HEK293 (cell line): Measurements from ENCODE around the gene GPR35.

ENCODE experiments used
- CTCF ChIA-PET: fragments of 350-600 bp; formaldehyde crosslinking; extraction: SDS; loops from one replicate; lab custom pipeline; 2021; ENCODE audit warnings: antibody characterized with exemption; lab: Yijun Ruan, JAX
- POLR2A ChIA-PET: fragments of 300-600 bp; formaldehyde crosslinking; extraction: SDS; loops from one replicate; lab custom pipeline; 2020; ENCODE audit warnings: antibody characterized with exemption, inconsistent platforms; lab: Yijun Ruan, JAX
- H3K27ac ChIP-seq: fragments of 200-500 bp; sonication (Bioruptor generic); 2 replicates; pipeline ENCODE4 v1.5.1; 2014; ENCODE audit warnings: low read depth, low read length, control low read depth, inconsistent platforms; ENCODE audit errors: extremely low read depth
- H3K36me3 ChIP-seq, 2 experiments: fragments of 200-500 bp in 1 of 2; sonication (Bioruptor generic) in 1 of 2; 1 replicate in 1 of 2; 2 replicates in 1 of 2; pipeline ENCODE4 v1.5.1; 2014 to 2017; ENCODE audit warnings: inconsistent platforms in 2 of 2, low read length in 2 of 2; ENCODE audit not compliant: control insufficient read depth in 2 of 2, insufficient read depth in 1 of 2
- H3K4me1 ChIP-seq: fragments of 200-500 bp; sonication (Bioruptor generic); 2 replicates; pipeline ENCODE4 v1.5.1; 2014; ENCODE audit warnings: mild to moderate bottlenecking, low read length, inconsistent platforms; ENCODE audit not compliant: control insufficient read depth, insufficient read depth
- H3K4me3 ChIP-seq: 2 replicates; pipeline ENCODE4 v1.5.1; 2011; ENCODE audit warnings: low read depth, mild to moderate bottlenecking, control low read depth, low read length, moderate library complexity
- H3K9me3 ChIP-seq: fragments of 200-500 bp; sonication (Bioruptor generic); 2 replicates; pipeline ENCODE4 v1.5.1; 2014; ENCODE audit warnings: low read depth, low read length, inconsistent platforms; ENCODE audit not compliant: control insufficient read depth, insufficient read depth
- AEBP2 ChIP-seq: fragments of 450-650 bp; formaldehyde crosslinking; IDR thresholded peaks from 2 replicates; pipeline ENCODE4 v1.5.1; 2016; ENCODE audit warnings: missing biosample characterization, missing genetic modification characterization, borderline replicate concordance
- BCL11B ChIP-seq: fragments of 450-650 bp; formaldehyde crosslinking; IDR thresholded peaks from 2 replicates; pipeline ENCODE4 v1.5.1; 2016; ENCODE audit warnings: low read depth, missing biosample characterization, missing genetic modification characterization
- HOXD13 ChIP-seq: sonication (generic); formaldehyde crosslinking; IDR thresholded peaks from 2 replicates; pipeline ENCODE4 v1.8.0; 2022; ENCODE audit warnings: missing genetic modification reagents, borderline replicate concordance
- KLF9 ChIP-seq: fragments of 450-650 bp; formaldehyde crosslinking; IDR thresholded peaks from 2 replicates; pipeline ENCODE4 v1.5.1; 2016; ENCODE audit warnings: missing biosample characterization, missing genetic modification characterization, low read depth
- SP3 ChIP-seq: fragments of 450-650 bp; formaldehyde crosslinking; IDR thresholded peaks from 2 replicates; pipeline ENCODE4 v1.5.1; 2016; ENCODE audit warnings: missing biosample characterization, missing genetic modification characterization
- WT1 ChIP-seq: fragments of 450-650 bp; formaldehyde crosslinking; IDR thresholded peaks from 2 replicates; pipeline ENCODE4 v1.5.1; 2016; ENCODE audit warnings: missing biosample characterization, missing genetic modification characterization
- ZBTB48 ChIP-seq: fragments of 450-650 bp; formaldehyde crosslinking; IDR thresholded peaks from 2 replicates; pipeline ENCODE4 v1.5.1; 2016; ENCODE audit warnings: missing biosample characterization, missing genetic modification characterization
- ZBTB7A ChIP-seq: fragments of 450-650 bp; formaldehyde crosslinking; IDR thresholded peaks from 2 replicates; pipeline ENCODE4 v1.5.1; 2016; ENCODE audit warnings: low read depth, missing biosample characterization, missing genetic modification characterization
- ZIC2 ChIP-seq: fragments of 450-650 bp; formaldehyde crosslinking; IDR thresholded peaks from 2 replicates; pipeline ENCODE4 v1.5.1; 2016; ENCODE audit warnings: missing biosample characterization, missing genetic modification characterization
- ZNF146 ChIP-seq: fragments of 450-650 bp; formaldehyde crosslinking; IDR thresholded peaks from 2 replicates; pipeline ENCODE4 v1.5.1; 2016; ENCODE audit warnings: missing biosample characterization, missing genetic modification characterization
- ZNF221 ChIP-seq: fragments of 450-650 bp; formaldehyde crosslinking; IDR thresholded peaks from 2 replicates; pipeline ENCODE4 v1.5.1; 2017; ENCODE audit warnings: missing biosample characterization, missing genetic modification characterization, borderline replicate concordance
- ZNF280D ChIP-seq: fragments of 450-650 bp; formaldehyde crosslinking; IDR thresholded peaks from 2 replicates; pipeline ENCODE4 v1.5.1; 2016; ENCODE audit warnings: missing biosample characterization, missing genetic modification characterization
- ZNF311 ChIP-seq: fragments of 450-650 bp; formaldehyde crosslinking; IDR thresholded peaks from 2 replicates; pipeline ENCODE4 v1.5.1; 2017; ENCODE audit warnings: missing biosample characterization, missing genetic modification characterization, borderline replicate concordance
- ZNF48 ChIP-seq: fragments of 450-650 bp; formaldehyde crosslinking; IDR thresholded peaks from 2 replicates; pipeline ENCODE4 v1.5.1; 2016; ENCODE audit warnings: missing biosample characterization, missing genetic modification characterization
- ZNF510 ChIP-seq: fragments of 450-650 bp; formaldehyde crosslinking; IDR thresholded peaks from 2 replicates; pipeline ENCODE4 v1.5.1; 2018; ENCODE audit warnings: mild to moderate bottlenecking, missing genetic modification characterization, missing biosample characterization; ENCODE audit not compliant: insufficient replicate concordance
- ZNF518A ChIP-seq: fragments of 450-650 bp; formaldehyde crosslinking; conservative IDR thresholded peaks from 2 replicates; pipeline ENCODE4 v1.5.1; 2016; ENCODE audit warnings: low read depth, missing biosample characterization, missing genetic modification characterization
- ZNF521 ChIP-seq: fragments of 450-650 bp; formaldehyde crosslinking; IDR thresholded peaks from 2 replicates; pipeline ENCODE4 v1.5.1; 2017; ENCODE audit warnings: missing biosample characterization, mild to moderate bottlenecking, missing genetic modification characterization
- ZNF560 ChIP-seq: fragments of 450-650 bp; formaldehyde crosslinking; IDR thresholded peaks from 2 replicates; pipeline ENCODE4 v1.5.1; 2017; ENCODE audit warnings: missing biosample characterization, missing genetic modification characterization, borderline replicate concordance
- ZNF664 ChIP-seq: fragments of 450-650 bp; formaldehyde crosslinking; IDR thresholded peaks from 2 replicates; pipeline ENCODE4 v1.5.1; 2016; ENCODE audit warnings: missing biosample characterization, missing genetic modification characterization
- ZNF785 ChIP-seq: fragments of 450-650 bp; formaldehyde crosslinking; IDR thresholded peaks from 2 replicates; pipeline ENCODE4 v1.5.1; 2016; ENCODE audit warnings: missing biosample characterization, missing genetic modification characterization
- ZNF843 ChIP-seq: fragments of 450-650 bp; formaldehyde crosslinking; IDR thresholded peaks from 2 replicates; pipeline ENCODE4 v1.5.1; 2016; ENCODE audit warnings: missing biosample characterization, missing genetic modification characterization
- TF ChIP-seq, protein P1 (sequence below): fragments of 450-650 bp; IDR thresholded peaks from 2 replicates; pipeline ENCODE4 v1.5.1; 2018; ENCODE audit warnings: missing biosample characterization, missing genetic modification characterization
- TF ChIP-seq, protein P2 (sequence below): fragments of 450-650 bp; formaldehyde crosslinking; optimal IDR thresholded peaks from 2 replicates; pipeline ENCODE3; 2016; ENCODE audit warnings: missing biosample characterization, mild to moderate bottlenecking, missing genetic modification characterization

The GPR35 gene

GRCh38 chr2:240649331-240649730, 24.1 kb downstream of the GPR35 start (continued):
- no peak for TF ChIP-seq ZNF560 (tag by site-specific recombination)
- TF ChIP-seq ZNF785 (tag by site-specific recombination) = no peak
- TF ChIP-seq ZNF518A (tag by site-specific recombination) = no peak
- no peak for TF ChIP-seq SP3 (tag by site-specific recombination)

DNA sequence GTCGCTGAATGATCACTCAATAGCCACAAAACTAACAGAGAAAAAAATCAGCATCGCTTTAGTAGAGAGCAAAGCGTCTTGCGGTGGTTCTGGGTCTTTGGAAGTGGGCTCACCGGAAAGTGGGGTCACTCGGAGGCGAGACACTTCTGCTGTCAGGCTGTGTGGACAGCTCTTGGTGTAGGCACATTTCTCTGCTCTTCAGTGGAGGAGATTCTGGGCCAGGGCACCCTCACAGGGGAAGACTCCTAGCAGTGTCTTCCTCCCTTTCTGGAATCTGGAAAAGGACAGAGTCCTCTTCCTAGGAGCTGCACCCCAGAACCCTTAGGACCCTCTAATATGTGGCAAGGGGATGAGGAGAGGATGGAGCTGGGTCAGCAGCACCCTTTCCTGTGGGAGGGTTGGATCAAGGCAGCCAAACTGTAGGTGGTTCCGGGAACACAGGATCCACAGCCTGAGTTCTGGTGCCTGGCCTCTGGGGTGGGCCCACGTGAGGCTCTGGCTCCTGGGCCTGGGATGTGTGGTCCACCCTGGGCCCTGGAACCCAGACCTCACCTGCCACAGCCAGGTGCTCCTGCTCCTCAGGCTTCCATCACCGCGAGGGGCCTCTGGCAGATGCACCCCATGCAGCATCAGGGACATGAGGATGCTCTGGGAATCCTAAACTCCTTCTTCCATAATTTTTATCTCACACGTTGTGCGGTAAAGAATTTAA, 25.1 kb downstream of the GPR35 start:
- H3K27ac ChIP-seq = no peak overlapping the region

GRCh38 chr2:240651185-240651584, 25.9 kb downstream of the GPR35 start:
- ChIA-PET CTCF (interaction anchor here (1.4 kb wide), 1 partner anchor 10 kb away, joined by 5 read pairs; no protein-coding TSS in a partner anchor), POLR2A (no interaction called here)
- H3K36me3 ChIP-seq = no peaks in the 10 kb centered on the region
- no peak overlapping the region for H3K27ac ChIP-seq
- H3K4me3 ChIP-seq = no peak overlapping the region
- H3K4me1 ChIP-seq = no peaks in the 10 kb centered on the region
- no peaks in the 10 kb centered on the region; the same call in 1 of the 2 replicates for H3K9me3 ChIP-seq
- TF ChIP-seq ZNF146 (tag by site-specific recombination) = no peak
- no peak for TF ChIP-seq ZNF221 (tag by site-specific recombination)
- no peak for TF ChIP-seq ZIC2 (tag by site-specific recombination)
- TF ChIP-seq ZBTB48 = no peak
- no peak for TF ChIP-seq AEBP2 (tag by site-specific recombination)
- no peak for TF ChIP-seq ZNF280D (tag by site-specific recombination)
- TF ChIP-seq ZNF521 = no peak
- TF ChIP-seq ZBTB7A (tag by site-specific recombination) = no peak
- TF ChIP-seq BCL11B = no peak
- TF ChIP-seq KLF9 (tag by site-specific recombination) = no peak
- no peak for TF ChIP-seq ZNF843
- TF ChIP-seq, protein P1, sequence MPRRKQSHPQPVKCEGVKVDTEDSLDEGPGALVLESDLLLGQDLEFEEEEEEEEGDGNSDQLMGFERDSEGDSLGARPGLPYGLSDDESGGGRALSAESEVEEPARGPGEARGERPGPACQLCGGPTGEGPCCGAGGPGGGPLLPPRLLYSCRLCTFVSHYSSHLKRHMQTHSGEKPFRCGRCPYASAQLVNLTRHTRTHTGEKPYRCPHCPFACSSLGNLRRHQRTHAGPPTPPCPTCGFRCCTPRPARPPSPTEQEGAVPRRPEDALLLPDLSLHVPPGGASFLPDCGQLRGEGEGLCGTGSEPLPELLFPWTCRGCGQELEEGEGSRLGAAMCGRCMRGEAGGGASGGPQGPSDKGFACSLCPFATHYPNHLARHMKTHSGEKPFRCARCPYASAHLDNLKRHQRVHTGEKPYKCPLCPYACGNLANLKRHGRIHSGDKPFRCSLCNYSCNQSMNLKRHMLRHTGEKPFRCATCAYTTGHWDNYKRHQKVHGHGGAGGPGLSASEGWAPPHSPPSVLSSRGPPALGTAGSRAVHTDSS (tag by site-specific recombination) = no peak

More for the DNA sequence above, 25.1 kb downstream of the GPR35 start:
- CTCF ChIA-PET = no interaction called here
- no peaks in the 10 kb centered on the region for H3K36me3 ChIP-seq
- no peaks in the 10 kb centered on the region; the same call in 1 of the 2 replicates for H3K9me3 ChIP-seq
- H3K4me1 ChIP-seq = no peaks in the 10 kb centered on the region
- POLR2A ChIA-PET = no interaction called here
- TF ChIP-seq ZNF48 (tag by site-specific recombination) (no peak), ZNF311 (tag by site-specific recombination) (no peak), WT1 (tag by site-specific recombination) (no peak), ZNF510 (tag by site-specific recombination) (no peak), ZIC2 (tag by site-specific recombination) (no peak), HOXD13 (CRISPR knock-in tag) (no peak), ZNF664 (tag by site-specific recombination) (no peak)
- TF ChIP-seq, protein P2, sequence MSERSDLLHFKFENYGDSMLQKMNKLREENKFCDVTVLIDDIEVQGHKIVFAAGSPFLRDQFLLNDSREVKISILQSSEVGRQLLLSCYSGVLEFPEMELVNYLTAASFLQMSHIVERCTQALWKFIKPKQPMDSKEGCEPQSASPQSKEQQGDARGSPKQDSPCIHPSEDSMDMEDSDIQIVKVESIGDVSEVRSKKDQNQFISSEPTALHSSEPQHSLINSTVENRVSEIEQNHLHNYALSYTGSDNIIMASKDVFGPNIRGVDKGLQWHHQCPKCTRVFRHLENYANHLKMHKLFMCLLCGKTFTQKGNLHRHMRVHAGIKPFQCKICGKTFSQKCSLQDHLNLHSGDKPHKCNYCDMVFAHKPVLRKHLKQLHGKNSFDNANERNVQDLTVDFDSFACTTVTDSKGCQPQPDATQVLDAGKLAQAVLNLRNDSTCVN (tag by site-specific recombination) = no peak
- no peak overlapping the region for H3K4me3 ChIP-seq
